NK-92 treated with Interleukin-12 subunit alpha and Interleukin-12 subunit beta, amount 100 ng/mL, for 24 hours (cell line): Measurements from ENCODE around the gene GFER.
"Not testable (repeated sequence)": the region's sequence is repeated elsewhere in the genome, so short reads cannot be mapped to it uniquely, and the experiment has no call there.

Experiments
- DNase-seq: peaks from one replicate; lab custom pipeline; 2025; lab: John Stamatoyannopoulos, UW

The GFER gene

DNA sequence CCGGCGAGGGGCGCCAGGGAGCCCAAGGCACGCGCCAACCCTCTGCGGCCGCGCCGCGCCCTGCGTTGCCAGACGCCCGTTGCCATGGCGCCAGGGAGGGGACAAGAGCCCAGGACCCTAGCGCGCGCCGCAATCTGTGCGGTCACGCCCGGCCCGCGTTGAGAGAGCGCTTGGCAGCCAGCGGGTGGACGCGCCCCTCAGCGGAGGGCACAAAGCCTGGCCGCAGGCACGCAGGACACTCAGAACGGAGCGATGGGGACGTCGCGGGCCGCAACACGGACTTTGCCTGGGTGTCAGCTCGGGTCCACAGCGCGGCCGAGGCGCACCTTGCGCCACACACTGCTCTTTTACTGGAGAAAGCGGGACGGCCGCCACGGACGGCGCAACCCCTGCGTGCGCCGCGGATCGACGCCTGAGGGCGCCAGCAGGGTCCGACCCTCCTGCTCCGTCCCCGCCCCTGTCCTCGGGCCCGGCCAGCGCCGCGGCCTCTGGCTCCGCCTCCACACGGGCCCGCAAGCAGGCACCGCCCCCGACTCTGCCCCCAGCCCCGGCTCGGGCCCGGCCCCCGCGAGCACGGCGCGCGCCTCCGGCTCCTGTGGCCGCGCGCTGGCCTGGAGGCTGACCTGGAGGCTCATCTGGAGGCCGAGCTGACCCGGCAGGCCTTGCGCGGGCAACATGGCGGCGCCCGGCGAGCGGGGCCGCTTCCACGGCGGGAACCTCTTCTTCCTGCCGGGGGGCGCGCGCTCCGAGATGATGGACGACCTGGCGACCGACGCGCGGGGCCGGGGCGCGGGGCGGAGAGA, at the start of gene GFER:
GFER (plus strand) TSS at position 650 of the 803 bp plus-strand sequence; CDS start at position 676, 26 bp downstream.
- peak; percentile 72 for DNase-seq

DNA sequence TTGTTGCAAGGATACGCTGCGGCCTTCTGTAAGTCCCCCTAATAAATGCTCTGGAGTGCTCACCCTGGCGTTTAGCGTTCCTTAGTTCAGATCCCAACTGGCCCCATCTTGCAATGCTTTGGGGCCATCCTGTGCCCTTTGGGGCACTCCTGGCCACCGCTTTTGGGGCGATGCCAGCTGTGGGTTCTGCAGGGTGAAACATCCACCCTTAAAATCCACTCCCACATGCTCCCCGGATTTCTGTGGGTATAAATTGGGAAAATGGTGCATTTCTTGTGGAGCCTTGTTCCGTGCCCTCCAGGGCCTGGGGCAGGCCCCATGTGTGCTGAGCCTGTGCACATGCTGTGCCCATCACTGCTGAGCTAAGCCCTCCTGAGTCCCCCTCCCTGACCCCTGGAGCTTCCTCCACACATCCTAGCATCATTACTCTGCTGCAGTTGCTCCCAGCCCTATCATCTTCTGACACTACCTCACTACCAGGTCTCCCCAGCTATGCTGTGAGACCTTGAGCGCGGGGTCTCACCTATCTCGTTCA, 47.0 kb upstream of the GFER start:
- DNase-seq = no peak

DNA sequence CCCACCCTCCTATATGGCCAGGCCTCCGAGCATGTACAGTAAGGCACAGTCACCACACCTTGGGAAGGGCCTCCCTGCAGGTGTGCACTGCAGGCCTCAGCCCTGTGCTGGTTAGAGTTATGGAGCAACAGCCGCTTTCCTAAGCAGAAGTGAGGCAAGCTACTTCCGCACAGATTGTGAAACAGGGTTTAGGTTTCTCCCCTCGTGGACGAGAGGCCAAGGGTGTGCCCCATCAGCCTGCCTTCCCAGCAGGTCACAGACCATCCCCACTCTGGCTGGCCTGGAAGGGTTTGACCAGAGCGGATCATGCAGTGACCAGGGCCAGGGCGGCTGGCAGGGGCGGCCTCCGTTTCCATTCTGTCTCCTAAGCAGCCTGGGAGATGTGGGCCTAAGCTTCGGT, 45.7 kb upstream of the GFER start:
- no peak for DNase-seq

DNA sequence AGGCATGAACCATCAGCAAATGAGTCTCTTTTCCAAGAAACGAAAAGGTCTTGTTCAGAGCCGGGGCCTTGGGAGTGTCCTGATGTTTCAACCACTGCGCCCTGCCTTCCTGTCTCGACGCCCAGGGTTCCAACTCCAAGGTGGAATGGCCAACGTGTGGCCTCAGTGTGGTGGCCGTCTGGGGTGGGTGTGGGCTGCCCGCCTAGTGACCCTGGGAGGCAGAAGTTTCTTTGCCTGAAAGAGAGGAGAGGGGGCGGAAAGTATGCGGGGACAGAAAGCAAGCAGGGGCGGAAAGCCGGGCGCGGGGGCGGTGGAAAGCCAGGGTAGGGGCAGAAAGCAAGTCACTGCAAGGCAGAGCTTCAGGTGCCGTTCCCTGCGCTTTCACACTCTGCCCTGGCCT, 45.1 kb upstream of the GFER start:
- no peak for DNase-seq

DNA sequence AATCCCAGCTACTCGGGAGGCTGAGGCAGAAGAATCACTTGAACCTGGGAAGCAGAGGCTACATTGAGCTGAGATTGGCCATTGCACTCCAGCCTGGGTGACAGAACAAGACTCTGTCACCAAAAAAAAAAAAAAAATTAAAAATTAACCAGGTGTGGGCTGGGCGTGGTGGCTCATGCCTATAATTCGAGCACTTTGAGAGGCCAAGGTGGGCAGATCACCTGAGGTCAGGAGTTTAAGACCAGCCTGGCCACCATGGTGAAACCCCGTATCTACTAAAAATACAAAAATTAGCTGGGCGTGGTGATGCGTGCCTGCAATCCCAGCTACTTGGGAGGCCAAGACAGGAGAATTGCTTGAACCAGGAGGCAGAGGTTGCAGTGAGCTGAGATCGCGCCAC, 44.2 kb upstream of the GFER start:
- DNase-seq = not testable (repeated sequence)

DNA sequence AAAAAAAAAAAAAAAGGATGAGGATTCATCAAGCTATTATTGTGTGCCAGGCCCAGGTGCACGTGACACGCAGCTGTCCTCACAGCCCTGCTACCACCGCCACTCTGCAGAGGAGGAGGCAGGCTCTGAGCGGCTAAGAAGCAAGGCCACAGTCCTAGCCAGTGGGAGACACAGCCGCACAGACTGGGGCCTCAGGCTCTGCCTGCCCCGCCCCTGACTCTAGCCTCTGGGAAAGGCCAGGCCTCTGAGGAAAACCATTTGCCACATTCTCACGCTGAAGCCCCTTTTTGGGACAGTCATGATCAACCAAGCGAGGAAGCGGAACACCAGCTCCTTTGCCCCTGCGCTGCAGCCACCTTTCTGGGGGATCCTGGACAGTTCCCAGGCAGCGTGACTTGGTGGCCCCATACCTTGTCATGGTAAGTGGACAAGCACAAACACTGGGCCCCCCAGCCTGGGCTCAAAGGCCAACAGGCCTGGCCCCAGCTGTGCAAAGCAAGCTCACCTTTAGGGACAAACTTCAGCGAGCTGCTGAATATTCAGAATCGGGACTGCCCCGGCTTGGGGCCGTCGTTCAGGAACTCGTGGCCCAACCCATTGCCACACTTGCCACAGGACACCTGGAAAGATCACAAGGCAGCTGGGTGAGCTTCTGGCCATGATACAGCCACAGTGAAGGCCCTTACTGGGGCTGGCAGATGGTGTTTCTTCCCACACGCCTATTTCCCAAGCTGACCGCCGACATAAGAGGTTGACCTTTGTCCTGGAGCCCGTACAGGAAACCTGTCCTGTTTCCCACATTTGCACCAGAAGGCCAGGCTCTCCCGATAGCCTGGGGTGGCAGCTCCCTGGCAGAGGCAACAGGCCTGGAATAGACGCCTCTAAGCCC, 43.5 kb upstream of the GFER start:
- no peak for DNase-seq

DNA sequence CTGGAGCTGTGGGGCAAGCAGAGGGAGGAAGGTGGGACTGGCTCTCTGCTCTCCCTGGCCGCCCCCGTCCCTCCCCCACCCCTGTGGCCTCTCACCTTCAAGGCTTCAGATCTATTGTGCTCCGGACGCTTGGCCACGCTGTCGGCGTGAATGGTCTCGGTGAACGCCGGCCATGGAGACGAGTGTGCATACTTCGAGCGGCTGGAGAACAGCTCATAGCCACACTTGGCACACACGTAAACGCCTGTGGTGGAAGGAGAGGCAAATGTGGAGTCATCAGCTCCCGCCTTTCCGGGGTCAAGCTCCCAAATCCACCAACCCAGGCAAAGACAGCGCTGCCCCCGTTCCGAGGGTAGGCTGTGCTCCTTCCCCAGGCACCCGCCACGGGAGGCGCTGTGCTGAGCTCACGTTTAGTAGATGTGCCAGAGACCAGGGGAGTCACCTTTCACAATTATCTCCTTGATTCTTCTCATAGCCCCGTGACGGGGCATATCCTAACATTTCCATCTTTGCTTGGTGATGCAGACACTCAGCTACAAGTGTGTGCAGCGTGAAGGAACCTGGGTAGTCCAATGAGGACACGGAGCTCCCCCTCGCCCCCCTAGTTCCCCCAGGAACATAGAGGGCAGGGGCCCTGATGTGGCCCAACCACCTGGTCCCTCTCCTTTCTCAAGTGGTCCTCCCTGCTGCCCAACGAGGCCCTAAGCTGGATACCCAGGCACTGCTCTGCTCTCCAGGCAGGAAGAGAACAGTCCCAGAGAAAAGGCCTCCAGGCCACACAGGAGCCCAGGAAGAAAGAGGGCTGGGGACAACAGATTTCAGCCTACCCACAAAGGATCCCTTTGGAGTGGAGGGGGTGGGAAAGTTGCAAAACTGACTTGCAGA, 42.6 kb upstream of the GFER start:
- no peak for DNase-seq

DNA sequence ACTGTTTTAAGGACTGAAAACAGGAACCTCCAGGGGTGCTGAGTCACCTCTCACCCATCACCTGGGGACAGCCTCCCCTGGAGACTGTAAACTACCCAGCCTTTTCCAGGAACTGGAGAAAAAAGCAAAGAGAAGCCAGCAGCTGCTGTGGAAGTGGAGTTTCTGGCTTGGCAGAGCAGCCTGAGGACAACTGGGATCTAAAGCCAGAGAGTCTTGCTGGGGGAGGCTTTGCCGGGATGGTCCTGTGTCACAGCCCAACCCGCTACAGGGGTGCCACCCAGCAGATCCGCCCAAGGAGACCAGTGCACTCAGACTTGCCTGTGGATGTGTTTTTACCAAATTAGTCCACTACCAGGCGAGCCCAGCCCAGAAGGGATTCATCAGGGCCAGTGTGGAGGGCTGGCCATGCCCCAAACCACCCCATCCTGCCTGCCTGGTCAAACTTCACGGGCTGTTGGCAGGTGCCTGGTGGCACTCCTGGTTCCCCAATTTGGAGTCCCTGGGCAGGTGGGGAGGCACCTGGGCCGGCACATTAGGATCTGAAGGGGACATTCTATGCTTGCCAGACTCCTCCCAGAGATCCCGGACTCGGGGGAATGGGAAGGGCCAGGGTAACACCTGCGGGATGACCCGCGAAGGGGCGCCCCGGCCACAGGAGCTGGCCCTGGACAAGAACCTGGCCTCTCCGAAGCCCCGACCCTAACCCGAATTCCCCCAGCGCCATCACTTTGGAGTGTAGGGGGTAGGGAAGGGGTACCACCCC, 41.8 kb upstream of the GFER start:
- no peak for DNase-seq

DNA sequence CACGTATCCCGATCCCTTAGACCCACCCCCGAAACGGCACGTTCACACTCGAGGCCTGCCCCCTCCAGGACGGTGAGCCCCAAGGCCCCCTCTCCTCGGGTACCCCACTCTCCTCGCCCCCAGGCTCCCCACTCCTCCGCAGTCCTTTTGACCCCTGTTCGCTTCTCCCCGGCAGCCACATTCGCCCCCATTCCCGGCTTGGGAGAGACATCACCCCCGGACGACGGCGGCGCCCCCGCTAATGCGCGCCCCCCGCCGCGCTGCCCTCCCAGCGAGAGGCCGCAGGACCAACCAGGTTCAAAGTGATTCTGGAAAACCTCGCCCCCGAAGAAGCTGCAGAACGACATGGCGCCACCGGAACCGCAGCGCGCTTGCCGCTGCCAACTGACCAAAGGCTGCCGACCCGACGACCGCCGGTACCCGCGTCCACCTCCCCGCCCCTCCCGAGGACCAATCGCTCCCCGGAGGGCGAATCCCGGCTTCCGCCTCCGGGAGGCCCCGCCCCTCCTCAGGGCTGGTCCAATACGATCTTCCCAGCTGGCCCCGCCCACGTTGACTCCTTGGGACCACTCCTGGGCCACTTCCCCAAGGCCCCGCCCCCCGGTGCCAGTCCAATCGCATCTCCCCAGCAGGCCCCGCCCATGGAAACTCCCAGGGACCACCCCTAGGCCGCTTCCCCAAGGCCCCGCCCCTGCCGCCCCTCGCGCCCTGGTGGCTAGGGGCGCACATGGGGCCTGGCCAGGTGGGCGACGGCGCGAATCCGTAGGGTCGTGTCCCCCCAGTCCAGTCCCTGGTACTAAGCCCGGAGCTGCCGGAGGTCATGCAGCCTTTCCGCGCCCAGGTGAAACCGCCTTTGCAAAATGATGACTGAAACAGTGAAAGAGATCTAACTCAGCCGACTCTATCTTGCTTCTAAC, 40.9 kb upstream of the GFER start, which contains the start of gene MSRB1:
MSRB1 (minus strand) TSS at position 390 of the 917 bp plus-strand sequence; CDS start at position 347, 43 bp downstream.
- DNase-seq = peak; percentile 100

DNA sequence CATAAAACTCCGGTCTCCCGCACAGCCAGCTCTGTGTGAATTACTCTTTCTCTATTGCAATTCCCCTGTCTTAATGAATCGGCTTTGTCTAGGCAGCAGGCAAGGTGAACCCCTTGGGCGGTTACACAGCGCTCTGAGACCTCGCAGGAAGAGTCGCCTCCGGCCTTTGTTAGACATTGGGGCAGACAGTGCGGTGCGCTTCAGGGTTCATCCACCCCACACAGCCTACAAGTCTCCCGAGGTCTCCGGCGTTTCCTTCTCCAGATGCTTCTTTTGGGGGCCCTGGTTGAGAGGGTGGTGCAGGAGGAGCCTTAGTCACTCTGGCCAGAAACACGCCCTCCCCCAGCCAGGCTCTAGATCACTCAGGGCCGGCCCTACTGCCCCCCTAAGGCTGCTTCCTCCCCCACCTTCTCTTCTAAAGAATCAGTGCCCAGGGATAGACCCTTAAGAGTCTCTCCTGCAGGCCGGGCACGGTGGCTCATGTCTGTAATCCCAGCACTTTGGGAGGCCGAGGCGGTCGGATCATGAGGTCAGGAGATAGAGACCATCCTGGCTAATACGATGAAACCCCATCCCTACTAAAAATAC, 39.3 kb upstream of the GFER start:
- no peak for DNase-seq

DNA sequence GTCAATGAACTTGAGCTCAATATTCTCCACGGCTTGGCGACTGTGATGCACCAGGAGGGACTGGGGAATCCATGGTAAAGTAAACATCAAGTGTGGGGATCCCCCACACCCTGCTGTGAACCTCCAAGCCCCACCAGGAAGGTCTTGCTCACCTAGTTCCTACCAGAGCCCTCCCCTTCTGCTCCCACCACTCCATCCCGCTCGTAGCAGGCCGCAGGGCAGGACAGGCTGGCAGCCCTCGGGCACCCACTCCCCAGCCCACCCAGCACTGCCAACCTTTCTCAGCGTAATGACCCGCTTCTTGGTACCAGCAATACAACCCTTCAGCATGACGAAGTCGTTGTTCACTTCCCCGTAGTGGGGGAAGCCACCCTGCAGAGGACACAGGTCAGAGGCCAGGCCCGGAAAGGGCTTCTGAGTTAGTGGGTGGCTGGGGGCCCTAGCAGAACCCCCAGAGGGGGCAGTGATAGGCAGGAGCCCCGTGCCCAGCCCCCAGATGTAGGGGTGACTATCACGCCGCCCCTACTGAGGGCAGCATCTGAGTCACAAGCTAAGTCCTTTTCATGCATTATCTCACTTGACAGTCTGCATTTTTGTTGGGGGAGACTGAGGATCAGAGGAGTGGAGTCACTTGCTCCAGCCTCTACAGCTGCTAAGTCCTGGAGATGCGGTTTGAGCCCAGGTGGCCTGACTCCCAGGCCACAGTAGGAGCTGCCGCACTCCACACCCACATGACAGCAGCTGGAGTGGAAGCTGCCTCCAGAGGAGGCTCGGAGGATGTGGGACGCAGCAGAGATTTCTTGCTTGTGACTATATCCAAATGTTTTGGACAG, 38.2 kb upstream of the GFER start:
- no peak for DNase-seq

DNA sequence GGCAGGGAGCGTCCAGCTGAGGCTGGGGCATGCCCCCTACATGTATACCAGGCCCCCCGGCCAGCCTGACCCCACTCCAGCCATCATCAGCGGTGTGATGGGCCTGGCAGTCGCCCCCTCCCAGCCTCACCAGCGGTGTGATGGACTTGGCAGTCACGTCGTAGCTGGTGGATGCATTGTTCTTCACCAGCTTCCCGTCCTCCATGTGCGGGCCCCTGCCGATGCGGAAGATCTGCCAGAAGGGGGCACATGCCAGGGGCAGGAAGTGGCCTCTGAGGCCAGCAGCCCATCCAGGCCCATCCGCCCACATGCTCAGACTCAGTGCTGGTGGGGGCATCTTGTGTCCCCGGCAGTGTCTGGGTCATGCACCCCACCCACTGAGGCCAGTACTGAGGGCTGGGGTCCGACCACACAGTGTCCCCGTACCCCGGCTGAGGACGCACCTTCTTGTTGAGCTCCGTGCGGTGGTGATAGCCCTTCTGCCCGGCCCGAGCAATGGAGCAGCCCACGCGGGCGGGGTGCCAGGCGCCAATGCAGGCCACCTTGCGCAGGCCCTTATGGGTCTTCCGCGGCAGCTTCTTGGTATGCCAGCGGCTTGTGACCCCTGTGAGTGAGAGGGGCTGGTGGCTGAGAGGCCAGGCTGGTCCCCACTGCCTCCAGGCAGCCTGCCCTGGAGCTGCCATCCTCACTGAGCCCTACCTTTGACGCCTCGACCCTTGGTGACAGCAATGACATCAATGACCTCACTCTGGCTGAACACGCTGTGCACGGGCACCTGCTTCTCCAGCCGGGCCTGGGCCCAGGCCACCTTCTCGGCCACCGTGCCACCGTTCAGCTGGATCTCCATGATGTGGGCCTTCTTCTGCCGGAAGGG, 37.3 kb upstream of the GFER start:
- no peak for DNase-seq

DNA sequence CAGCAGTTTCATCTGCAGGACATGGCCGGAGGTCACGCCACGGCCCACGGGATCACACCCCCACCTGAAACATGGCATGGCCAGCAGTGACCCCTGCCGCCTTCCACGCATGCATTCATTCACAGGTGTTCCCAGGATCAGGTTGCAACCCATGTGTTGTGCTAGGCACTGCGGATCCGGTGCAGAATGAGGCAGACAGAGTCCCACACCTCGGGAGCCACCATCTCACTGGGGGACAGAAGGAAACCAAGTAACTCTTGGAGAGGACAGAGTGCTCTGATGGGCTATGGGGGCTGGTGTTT, 36.7 kb upstream of the GFER start:
- DNase-seq = no peak

DNA sequence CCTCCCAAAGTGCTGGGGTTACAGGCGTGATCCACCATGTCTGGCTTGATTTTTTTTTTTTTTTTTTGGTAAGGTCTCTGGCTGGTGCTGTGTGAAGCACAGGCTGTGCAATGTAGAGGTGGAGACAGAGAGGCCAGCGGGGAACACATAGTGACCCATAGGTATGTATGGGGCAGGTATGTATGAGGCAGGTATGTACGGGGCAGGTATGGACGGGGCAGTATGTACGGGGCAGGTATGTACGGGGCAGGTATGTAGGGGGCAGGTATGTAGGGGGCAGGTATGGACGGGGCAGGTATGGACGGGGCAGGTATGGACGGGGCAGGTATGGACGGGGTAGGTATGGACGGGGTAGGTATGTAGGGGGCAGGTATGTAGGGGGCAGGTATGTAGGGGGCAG, 34.5 kb upstream of the GFER start:
- DNase-seq = no peak

DNA sequence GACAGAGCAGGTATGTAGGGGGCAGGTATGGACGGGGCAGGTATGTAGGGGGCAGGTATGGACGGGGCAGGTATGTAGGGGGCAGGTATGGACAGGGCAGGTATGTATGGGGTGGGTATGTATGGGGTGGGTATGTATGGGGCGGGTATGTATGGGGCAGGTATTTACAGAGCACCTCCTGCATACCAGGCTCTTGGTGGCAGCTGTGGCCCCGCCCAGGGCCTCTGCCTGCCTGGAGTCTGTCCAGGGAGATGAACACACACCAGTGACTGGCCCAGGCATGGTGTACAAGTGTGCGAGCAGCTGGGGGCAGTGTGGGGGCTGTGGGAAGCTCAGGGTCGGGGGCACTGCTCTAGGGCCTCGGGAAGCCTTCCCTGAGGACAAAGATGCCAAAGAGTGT, 33.9 kb upstream of the GFER start:
- no peak for DNase-seq

DNA sequence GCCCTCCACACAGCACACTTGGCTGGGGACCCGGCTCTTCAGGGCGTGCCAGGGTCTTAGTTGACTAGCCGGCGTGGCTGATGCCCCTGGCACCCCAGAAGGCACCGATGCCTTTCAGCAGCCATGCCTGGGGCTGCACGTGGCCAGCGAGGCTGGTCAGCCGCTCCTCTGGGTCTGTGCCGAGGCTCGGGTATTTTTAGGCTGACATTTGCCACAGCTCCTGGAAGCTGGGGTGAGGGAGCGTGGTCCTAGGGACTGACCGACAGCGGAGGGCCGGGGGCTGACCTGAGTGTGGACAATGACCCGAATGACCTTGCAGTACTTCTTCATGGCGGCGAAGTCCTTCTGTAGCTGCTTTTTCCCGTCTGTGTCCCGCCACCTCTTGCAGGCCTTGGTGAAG, 33.4 kb upstream of the GFER start:
- no peak for DNase-seq

DNA sequence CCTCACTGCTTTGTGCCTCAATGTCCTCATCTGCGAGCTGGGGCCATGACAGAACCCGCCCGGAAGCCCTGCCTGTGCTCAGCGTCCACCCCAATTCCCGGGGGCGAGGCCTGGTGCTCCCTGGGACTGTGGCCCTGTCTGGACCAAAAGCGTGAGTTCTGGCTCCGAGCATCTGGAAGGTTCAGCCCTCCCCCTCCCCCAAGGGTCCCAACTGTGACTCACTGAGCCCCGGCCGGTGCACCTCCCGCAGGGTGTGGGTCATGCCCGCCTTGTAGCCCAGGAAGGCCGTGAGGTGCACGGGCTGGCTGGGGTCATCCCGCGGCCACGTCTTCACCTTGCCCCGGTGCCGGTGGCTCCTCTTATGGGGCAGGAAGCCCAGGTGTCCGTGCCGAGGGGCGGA, 30.3 kb upstream of the GFER start:
- DNase-seq = no peak
